ENCODE results near the gene MRI1.

The MRI1 gene

DNA sequence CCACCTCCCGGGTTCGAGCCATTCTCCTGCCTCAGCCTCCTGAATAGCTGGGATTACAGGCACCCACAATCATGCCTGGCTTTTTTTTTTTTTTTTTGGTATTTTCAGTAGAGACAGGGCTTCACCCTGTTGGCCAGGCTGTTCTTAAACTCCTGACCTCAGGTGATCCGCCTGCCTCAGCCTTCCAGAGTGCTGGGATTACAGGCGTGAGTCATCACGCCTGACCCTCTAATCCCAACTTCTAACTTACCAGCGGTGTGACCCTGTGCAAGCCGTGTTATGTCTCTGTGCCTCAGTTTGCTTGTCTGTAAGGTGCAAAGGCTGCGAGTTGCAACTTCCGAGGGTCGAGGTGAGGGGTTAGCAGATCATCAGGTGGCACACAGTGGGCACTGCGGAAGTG is 48.2 kb downstream of the MRI1 start:
- Histone ChIP-seq H3K27ac (ENCODE audit: low read length) (no peak overlapping the region), H3K27me3 (ENCODE audit: insufficient read depth, low read length, poor library complexity) (no peaks in the 10 kb centered on the region), H3K4me1 (ENCODE audit: insufficient read depth, low read length) (no peaks in the 10 kb centered on the region), H3K9me3 (ENCODE audit: insufficient read depth, low read length, severe bottlenecking) (no peaks in the 10 kb centered on the region), H3K36me3 (ENCODE audit: insufficient read depth, low read length) (peaks cover 18% of the 10 kb centered on the region), H2AFZ (ENCODE audit: low read depth, low read length) (no peak overlapping the region), H4K20me1 (ENCODE audit: insufficient read depth, low read length) (no peaks in the 10 kb centered on the region), H3K79me2 (ENCODE audit: insufficient read depth, low read length) (no peaks in the 10 kb centered on the region), H3K4me2 (ENCODE audit: insufficient read depth, low read length) (no peak overlapping the region), H3K4me3 (ENCODE audit: low read depth in 1 of 2, low read length in 2 of 2) (no peak overlapping the region), H3K9ac (ENCODE audit: low read depth, low read length) (no peak overlapping the region)
- TF ChIP-seq, protein P1, sequence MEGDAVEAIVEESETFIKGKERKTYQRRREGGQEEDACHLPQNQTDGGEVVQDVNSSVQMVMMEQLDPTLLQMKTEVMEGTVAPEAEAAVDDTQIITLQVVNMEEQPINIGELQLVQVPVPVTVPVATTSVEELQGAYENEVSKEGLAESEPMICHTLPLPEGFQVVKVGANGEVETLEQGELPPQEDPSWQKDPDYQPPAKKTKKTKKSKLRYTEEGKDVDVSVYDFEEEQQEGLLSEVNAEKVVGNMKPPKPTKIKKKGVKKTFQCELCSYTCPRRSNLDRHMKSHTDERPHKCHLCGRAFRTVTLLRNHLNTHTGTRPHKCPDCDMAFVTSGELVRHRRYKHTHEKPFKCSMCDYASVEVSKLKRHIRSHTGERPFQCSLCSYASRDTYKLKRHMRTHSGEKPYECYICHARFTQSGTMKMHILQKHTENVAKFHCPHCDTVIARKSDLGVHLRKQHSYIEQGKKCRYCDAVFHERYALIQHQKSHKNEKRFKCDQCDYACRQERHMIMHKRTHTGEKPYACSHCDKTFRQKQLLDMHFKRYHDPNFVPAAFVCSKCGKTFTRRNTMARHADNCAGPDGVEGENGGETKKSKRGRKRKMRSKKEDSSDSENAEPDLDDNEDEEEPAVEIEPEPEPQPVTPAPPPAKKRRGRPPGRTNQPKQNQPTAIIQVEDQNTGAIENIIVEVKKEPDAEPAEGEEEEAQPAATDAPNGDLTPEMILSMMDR (IDR thresholded peaks at IDR 0.05; ENCODE audit: borderline replicate concordance, extremely low read depth, low read length, poor library complexity, severe bottlenecking) = no peak
- TF ChIP-seq EZH2 (IDR thresholded peaks at IDR 0.05; ENCODE audit: borderline replicate concordance, low read depth, low read length, severe bottlenecking) = no peak
- no peak for DNase-seq
- no peak for ATAC-seq (ENCODE audit: insufficient read depth, low read depth)

DNA sequence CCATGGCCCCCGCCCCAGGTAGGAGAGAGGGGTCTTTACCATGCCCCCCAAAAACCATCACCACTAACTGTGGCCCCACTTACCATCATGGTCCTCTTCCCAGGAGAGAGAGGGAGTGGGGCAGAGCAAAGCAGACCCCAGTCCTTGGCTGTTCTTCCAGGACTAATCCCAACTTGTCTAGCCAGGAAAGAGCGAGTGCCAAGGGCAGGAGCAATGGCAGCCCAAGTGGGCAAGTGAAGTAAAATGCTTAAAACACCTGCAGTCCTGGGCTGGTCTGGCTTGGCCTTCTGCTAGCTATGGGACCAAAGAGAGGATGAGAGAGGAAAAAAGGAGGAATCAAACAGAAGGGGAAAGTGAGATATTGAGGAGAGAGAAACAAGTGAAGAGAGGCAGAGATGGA is 48.8 kb downstream of the MRI1 start:
- Histone ChIP-seq H2AFZ (ENCODE audit: low read depth, low read length) (no peak overlapping the region), H3K9ac (ENCODE audit: low read depth, low read length) (no peak overlapping the region), H3K4me1 (ENCODE audit: insufficient read depth, low read length) (no peaks in the 10 kb centered on the region), H4K20me1 (ENCODE audit: insufficient read depth, low read length) (no peaks in the 10 kb centered on the region), H3K79me2 (ENCODE audit: insufficient read depth, low read length) (no peaks in the 10 kb centered on the region), H3K27me3 (ENCODE audit: insufficient read depth, low read length, poor library complexity) (no peaks in the 10 kb centered on the region), H3K4me3 (ENCODE audit: low read depth in 1 of 2, low read length in 2 of 2) (no peak overlapping the region), H3K4me2 (ENCODE audit: insufficient read depth, low read length) (no peak overlapping the region), H3K36me3 (ENCODE audit: insufficient read depth, low read length) (peaks cover 18% of the 10 kb centered on the region), H3K9me3 (ENCODE audit: insufficient read depth, low read length, severe bottlenecking) (no peaks in the 10 kb centered on the region), H3K27ac (ENCODE audit: low read length) (no peak overlapping the region)
- TF ChIP-seq, protein P1 (IDR thresholded peaks at IDR 0.05; ENCODE audit: borderline replicate concordance, extremely low read depth, low read length, poor library complexity, severe bottlenecking) = no peak
- no peak for TF ChIP-seq EZH2 (IDR thresholded peaks at IDR 0.05; ENCODE audit: borderline replicate concordance, low read depth, low read length, severe bottlenecking)
- no peak for DNase-seq
- ATAC-seq (ENCODE audit: insufficient read depth, low read depth) = no peak

DNA sequence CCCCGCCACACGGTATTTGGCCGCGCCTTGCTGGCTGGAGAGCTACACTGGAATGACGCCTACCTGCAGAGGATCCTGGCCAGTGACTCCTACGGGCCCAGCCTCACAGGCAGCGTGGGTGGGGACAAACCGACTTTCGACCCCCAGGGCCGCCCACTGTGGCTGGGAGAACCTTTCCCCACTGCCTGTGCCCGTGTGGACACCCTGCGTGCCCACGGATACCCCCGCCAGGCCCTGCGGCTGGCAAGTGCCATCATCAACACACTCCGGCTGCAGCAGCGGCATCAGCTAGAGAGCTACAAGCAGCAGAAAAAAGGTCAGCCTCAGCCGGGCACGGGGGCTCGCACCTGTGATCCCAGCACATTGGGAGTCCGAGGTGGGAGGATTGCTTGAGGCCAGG is 50.2 kb downstream of the MRI1 start:
- no peaks in the 10 kb centered on the region for H4K20me1 ChIP-seq (ENCODE audit: insufficient read depth, low read length)
- H2AFZ ChIP-seq (ENCODE audit: low read depth, low read length) = no peak overlapping the region
- no peaks in the 10 kb centered on the region for H3K79me2 ChIP-seq (ENCODE audit: insufficient read depth, low read length)
- H3K27me3 ChIP-seq (ENCODE audit: insufficient read depth, low read length, poor library complexity) = no peaks in the 10 kb centered on the region
- no peak overlapping the region for H3K4me3 ChIP-seq (ENCODE audit: low read depth in 1 of 2, low read length in 2 of 2)
- no peak for TF ChIP-seq EZH2 (IDR thresholded peaks at IDR 0.05; ENCODE audit: borderline replicate concordance, low read depth, low read length, severe bottlenecking)
- TF ChIP-seq, protein P1 (IDR thresholded peaks at IDR 0.05; ENCODE audit: borderline replicate concordance, extremely low read depth, low read length, poor library complexity, severe bottlenecking) = no peak
- no peak for ATAC-seq (ENCODE audit: insufficient read depth, low read depth)
- H3K9me3 ChIP-seq (ENCODE audit: insufficient read depth, low read length, severe bottlenecking) = no peaks in the 10 kb centered on the region
- peaks cover 10% of the 10 kb centered on the region; the same call in 1 of the 2 replicates for H3K36me3 ChIP-seq (ENCODE audit: insufficient read depth, low read length)
- H3K4me1 ChIP-seq (ENCODE audit: insufficient read depth, low read length) = no peaks in the 10 kb centered on the region
- H3K9ac ChIP-seq (ENCODE audit: low read depth, low read length) = no peak overlapping the region
- H3K27ac ChIP-seq (ENCODE audit: low read length) = no peak overlapping the region
- no peak for DNase-seq
- H3K4me2 ChIP-seq (ENCODE audit: insufficient read depth, low read length) = no peak overlapping the region

Data from DND-41 (cell line).